ENCODE data around the gene PSMA6. TPM values are rescaled to one million over a fixed set of nuclear protein-coding genes. Genes with fewer than 3 reads are reported as not detected.
"Not testable (repeated sequence)": the region's sequence is repeated elsewhere in the genome, so short reads cannot be mapped to it uniquely, and the experiment has no call there.

Gene PSMA6
- total RNA-seq, 2 experiments from 2014 or later: 266 to 269 TPM

DNA sequence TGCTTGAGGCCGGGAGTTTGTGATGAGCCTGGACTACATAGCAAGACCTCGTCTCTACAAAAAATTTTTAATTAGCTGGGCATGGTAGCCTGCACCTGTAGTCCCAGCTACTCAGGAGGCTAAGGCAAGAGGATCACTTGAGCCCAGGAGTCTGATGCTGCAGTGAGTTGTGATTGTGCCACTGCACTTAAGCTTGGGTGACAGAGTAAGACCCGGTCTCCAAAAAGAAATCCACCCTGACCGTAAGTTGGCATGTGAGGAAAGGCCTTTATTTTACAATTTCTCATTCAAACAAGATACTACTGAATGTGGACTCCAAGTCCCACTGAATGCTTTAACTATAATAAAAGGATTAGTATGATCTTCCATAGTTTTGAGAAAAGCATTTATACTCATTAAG, 27.3 kb downstream of the PSMA6 start:
- Mint-ChIP-seq H3K4me3 (no peak overlapping the region), H3K4me1 (ENCODE audit: low read depth) (peaks cover 20% of the 10 kb centered on the region), H3K9me3 (ENCODE audit: insufficient read depth) (no peaks in the 10 kb centered on the region), H3K27me3 (ENCODE audit: low read depth) (no peaks in the 10 kb centered on the region), H3K36me3 (ENCODE audit: low read depth) (peaks cover 33% of the 10 kb centered on the region), H3K27ac (no peak overlapping the region)
- ChIA-PET POLR2A (interaction anchor here (0.8 to 1.8 kb wide), 2 partner anchors 83 to 84 kb away, joined by 3 to 4 read pairs; no protein-coding TSS in a partner anchor), CTCF (interaction anchor here (1.0 kb wide), 1 partner anchor 12 kb away, joined by 3 read pairs; no protein-coding TSS in a partner anchor)
- ATAC-seq: no peak
- DNase-seq: no peak

DNA sequence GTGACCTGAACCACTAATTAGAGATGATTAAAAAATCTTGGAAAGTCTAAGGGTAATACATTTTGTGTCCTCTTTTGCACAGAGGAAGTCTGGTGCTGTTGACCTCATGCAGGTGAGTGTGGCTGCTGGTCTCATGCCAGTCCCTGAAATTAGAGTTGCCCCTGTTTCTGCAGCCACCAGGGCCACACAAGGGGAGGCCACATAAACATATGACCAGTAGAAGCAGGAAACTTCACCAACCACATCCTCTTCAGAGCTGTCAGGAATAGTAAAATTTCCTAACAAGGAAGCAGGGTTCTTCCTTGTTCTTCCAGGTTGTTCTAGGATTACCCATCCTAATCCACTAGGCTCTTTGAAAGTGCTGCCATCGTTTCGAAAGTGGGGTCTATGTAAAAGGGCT, 28.3 kb downstream of the PSMA6 start:
- POLR2A ChIA-PET: interaction anchor here (0.6 kb wide), 1 partner anchor 703 kb away, joined by 3 read pairs; no protein-coding TSS in a partner anchor
- Mint-ChIP-seq H3K27ac (peak overlapping the region; percentile 54), H3K36me3 (ENCODE audit: low read depth) (peaks cover 25% of the 10 kb centered on the region), H3K9me3 (ENCODE audit: insufficient read depth) (no peaks in the 10 kb centered on the region), H3K27me3 (ENCODE audit: low read depth) (no peaks in the 10 kb centered on the region), H3K4me1 (ENCODE audit: low read depth) (peaks cover 14% of the 10 kb centered on the region), H3K4me3 (no peak overlapping the region)
- DNase-seq: no peak
- no peak for ATAC-seq
- CTCF ChIA-PET: interaction anchor here (1.0 to 1.1 kb wide), 2 partner anchors 11 to 90 kb away, joined by 3 to 5 read pairs; no protein-coding TSS in a partner anchor

- Mint-ChIP-seq H3K27ac (no peak overlapping the region), H3K9me3 (ENCODE audit: insufficient read depth) (no peaks in the 10 kb centered on the region), H3K4me1 (ENCODE audit: low read depth) (no peaks in the 10 kb centered on the region), H3K36me3 (ENCODE audit: low read depth) (no peaks in the 10 kb centered on the region), H3K27me3 (ENCODE audit: low read depth) (no peaks in the 10 kb centered on the region), H3K4me3 (no peak overlapping the region)
- DNase-seq (no peak), ATAC-seq (no peak)
- ChIA-PET POLR2A (no interaction called here), CTCF (interaction anchor here (1.4 to 1.9 kb wide), 2 partner anchors 42 to 79 kb away, joined by 4 read pairs; no protein-coding TSS in a partner anchor)
Measured at GRCh38 chr14:35326375-35326774, 34.2 kb downstream of the PSMA6 start.

GRCh38 chr14:35331605-35332516, 39.7 kb downstream of the PSMA6 start:
- CTCF ChIA-PET: interaction anchor here (0.6 to 2.3 kb wide), 10 partner anchors 9 to 191 kb away, joined by 3 to 11 read pairs (median 4); no protein-coding TSS in a partner anchor
- no peaks in the 10 kb centered on the region for H3K36me3 Mint-ChIP-seq (ENCODE audit: low read depth)

DNA sequence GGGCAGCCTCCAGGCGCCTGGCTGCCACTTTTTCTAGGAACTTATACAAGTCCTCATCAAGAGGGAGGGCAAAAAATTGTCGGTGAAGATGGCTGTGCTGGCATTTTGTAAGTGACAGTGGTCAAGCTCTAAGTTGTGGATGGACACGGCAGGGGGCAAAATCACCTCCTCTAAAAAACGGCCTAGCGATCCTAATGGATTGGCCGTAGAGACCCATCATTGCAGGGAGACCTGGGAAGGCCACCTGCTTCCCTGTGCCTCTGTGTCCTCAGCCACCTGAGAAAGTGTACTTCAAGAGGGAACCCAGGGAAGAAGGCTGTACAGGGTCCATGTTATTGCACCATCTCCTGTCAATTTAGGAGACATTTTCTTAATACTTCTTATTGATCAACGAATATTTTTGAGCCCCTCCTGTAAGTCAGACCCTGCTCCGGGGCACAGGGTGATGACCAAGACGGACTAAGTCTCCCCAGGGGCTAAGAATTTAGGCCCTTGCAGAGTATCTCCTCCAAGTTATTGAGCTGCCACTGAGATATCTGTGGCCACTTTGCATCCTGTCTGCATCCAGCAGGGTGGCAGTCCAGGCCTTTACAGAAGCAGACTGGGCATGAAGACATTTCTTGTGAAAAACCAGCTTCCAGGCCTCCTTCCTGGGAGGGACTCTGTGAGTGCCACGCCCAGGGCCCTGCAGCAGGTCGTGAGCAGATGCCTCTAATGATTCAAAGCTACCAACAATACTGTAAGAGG, 40.5 kb downstream of the PSMA6 start:
- DNase-seq (peak; percentile 68), ATAC-seq (peak; percentile 74)
- Mint-ChIP-seq H3K36me3 (ENCODE audit: low read depth) (no peaks in the 10 kb centered on the region), H3K9me3 (ENCODE audit: insufficient read depth) (no peaks in the 10 kb centered on the region), H3K4me3 (peak overlapping the region; percentile 33), H3K27me3 (ENCODE audit: low read depth) (no peaks in the 10 kb centered on the region), H3K27ac (peak overlapping the region; percentile 89), H3K4me1 (ENCODE audit: low read depth) (peaks cover 35% of the 10 kb centered on the region)
- ChIA-PET POLR2A (interaction anchor here (0.6 to 3.6 kb wide), 14 partner anchors 9 to 350 kb away, joined by 3 to 70 read pairs (median 4); partner anchors contain the start of genes NFKBIA, PSMA6 and SRP54), CTCF (interaction anchor here (0.6 to 3.0 kb wide), 18 partner anchors 9 to 192 kb away, joined by 3 to 27 read pairs (median 3); partner anchors contain the start of gene NFKBIA)

More at GRCh38 chr14:35331605-35332516, 39.7 kb downstream of the PSMA6 start:
- Mint-ChIP-seq H3K27me3 (ENCODE audit: low read depth) (no peaks in the 10 kb centered on the region), H3K9me3 (ENCODE audit: insufficient read depth) (no peaks in the 10 kb centered on the region), H3K4me3 (no peak overlapping the region), H3K27ac (peak overlapping the region; percentile 89), H3K4me1 (ENCODE audit: low read depth) (peaks cover 35% of the 10 kb centered on the region)
- POLR2A ChIA-PET: interaction anchor here (0.9 to 3.6 kb wide), 4 partner anchors 35 to 72 kb away, joined by 3 to 70 read pairs (median 7); partner anchors contain the start of gene NFKBIA
- no peak for ATAC-seq
- no peak for DNase-seq

DNA sequence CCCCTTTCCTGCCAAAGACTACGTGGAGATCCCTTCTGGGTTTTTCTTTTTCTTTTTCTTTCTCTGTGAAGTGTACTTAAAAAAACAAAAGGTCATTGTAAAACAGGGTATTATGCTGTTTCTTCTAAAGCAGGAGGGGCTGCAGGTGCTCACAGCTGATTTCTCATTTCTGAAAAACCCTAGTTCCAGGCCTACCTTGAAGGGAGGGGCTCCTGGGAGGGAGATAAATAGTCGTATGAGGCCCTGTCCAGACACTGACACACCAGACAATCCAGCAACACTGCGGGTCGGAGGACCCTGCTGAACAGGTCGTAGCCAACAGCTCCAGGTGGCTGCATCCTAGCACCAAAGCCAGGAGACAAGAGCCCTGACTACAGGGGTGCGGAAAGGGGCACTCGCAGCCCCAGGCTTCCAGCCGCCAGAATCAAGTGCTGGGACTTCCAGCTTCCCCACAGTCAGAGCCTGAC, 41.1 kb downstream of the PSMA6 start:
- peak; percentile 35 for ATAC-seq
- peak overlapping the region; percentile 89 for H3K27ac Mint-ChIP-seq
- ChIA-PET POLR2A (interaction anchor here (0.7 to 3.6 kb wide), 13 partner anchors 9 to 303 kb away, joined by 3 to 70 read pairs (median 5); partner anchors contain the start of genes NFKBIA and PSMA6), CTCF (interaction anchor here (0.6 to 3.0 kb wide), 17 partner anchors 9 to 192 kb away, joined by 3 to 27 read pairs (median 3); partner anchors contain the start of gene NFKBIA)
- no peaks in the 10 kb centered on the region for H3K27me3 Mint-ChIP-seq (ENCODE audit: low read depth)
- peaks cover 35% of the 10 kb centered on the region for H3K4me1 Mint-ChIP-seq (ENCODE audit: low read depth)
- H3K36me3 Mint-ChIP-seq (ENCODE audit: low read depth): no peaks in the 10 kb centered on the region
- no peaks in the 10 kb centered on the region for H3K9me3 Mint-ChIP-seq (ENCODE audit: insufficient read depth)
- DNase-seq: no peak
- H3K4me3 Mint-ChIP-seq: peak overlapping the region; percentile 33

DNA sequence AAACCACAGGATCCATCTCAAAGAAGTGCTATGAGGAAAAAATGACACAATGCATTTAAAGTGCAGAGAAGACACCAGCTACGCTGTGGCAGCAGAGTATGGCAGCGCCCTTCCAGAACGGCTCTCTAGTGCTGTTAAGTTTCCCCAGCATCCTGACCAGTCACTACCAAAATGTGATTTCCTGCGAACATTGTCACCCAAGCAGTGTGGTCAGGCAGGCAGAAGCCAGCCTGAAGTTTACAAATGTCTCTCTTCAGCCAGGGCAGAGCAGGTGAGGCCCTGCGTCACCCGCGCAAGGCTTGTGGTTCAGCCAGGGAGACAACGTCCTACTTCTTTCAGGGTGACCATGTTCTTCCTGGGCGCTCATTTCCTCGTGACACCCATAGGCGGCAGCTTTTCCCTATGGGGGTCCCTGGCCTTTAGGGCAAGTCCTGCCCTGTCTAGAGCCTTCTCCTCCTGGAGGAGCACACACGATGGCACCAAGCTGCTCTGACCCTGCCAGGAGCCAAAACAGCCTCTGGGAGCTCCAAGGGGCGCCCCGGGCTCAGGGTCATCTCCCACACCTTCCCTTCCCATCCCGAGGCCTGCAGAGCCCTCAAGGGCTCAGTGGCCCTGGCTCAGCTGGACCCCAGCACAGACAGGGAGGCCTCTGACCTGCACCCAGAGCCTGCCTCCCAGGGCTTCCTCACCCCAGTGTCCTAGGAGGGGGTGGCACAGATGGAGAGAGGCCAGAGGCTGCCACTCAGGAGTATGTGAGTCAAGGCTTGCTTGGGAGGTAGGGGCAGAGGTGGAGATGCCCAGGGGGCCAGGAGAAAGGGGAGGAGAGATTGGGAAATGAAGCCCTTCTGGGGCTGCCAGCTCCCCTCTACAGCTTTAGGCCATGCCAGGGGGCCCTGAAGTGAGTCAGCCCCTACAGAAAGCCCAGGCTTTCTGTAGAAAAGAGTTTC, 41.9 kb downstream of the PSMA6 start:
- ATAC-seq (peak; percentile 64), DNase-seq (peak; percentile 43)
- Mint-ChIP-seq H3K36me3 (ENCODE audit: low read depth) (no peaks in the 10 kb centered on the region), H3K9me3 (ENCODE audit: insufficient read depth) (no peaks in the 10 kb centered on the region), H3K27ac (peak overlapping the region; percentile 89), H3K4me1 (ENCODE audit: low read depth) (peaks cover 36% of the 10 kb centered on the region), H3K27me3 (ENCODE audit: low read depth) (no peaks in the 10 kb centered on the region), H3K4me3 (no peak overlapping the region)
- CTCF ChIA-PET: interaction anchor here (1.0 to 3.0 kb wide), 12 partner anchors 12 to 172 kb away, joined by 3 to 27 read pairs (median 4); partner anchors contain the start of genes NFKBIA and PSMA6
- POLR2A ChIA-PET: interaction anchor here (0.6 to 3.6 kb wide), 11 partner anchors 8 to 303 kb away, joined by 3 to 70 read pairs (median 5); partner anchors contain the start of genes NFKBIA and PSMA6

- H3K9me3 Mint-ChIP-seq (ENCODE audit: insufficient read depth): no peaks in the 10 kb centered on the region
- ATAC-seq (no peak), DNase-seq (no peak)
- no peaks in the 10 kb centered on the region for H3K36me3 Mint-ChIP-seq (ENCODE audit: low read depth)
- H3K27ac Mint-ChIP-seq: no peak overlapping the region
- ChIA-PET CTCF (interaction anchor here (1.5 to 3.0 kb wide), 3 partner anchors 43 to 69 kb away, joined by 3 to 27 read pairs (median 5); partner anchors contain the start of genes NFKBIA and PSMA6), POLR2A (interaction anchor here (0.6 to 1.9 kb wide), 2 partner anchors 49 to 69 kb away, joined by 5 read pairs; partner anchors contain the start of gene NFKBIA)
- H3K4me1 Mint-ChIP-seq (ENCODE audit: low read depth): peaks cover 51% of the 10 kb centered on the region
- H3K4me3 Mint-ChIP-seq: no peak overlapping the region
- no peaks in the 10 kb centered on the region for H3K27me3 Mint-ChIP-seq (ENCODE audit: low read depth)
Measured at GRCh38 chr14:35335388-35336092, 43.4 kb downstream of the PSMA6 start.

GRCh38 chr14:35336171-35336493, 44.0 kb downstream of the PSMA6 start:
- H3K4me1 Mint-ChIP-seq (ENCODE audit: low read depth): peaks cover 57% of the 10 kb centered on the region
- not testable (repeated sequence) for DNase-seq; H3K27ac Mint-ChIP-seq; H3K27me3 Mint-ChIP-seq (ENCODE audit: low read depth); H3K9me3 Mint-ChIP-seq (ENCODE audit: insufficient read depth); H3K36me3 Mint-ChIP-seq (ENCODE audit: low read depth); H3K4me3 Mint-ChIP-seq; ATAC-seq
- ChIA-PET POLR2A (interaction anchor here (1.9 kb wide), 1 partner anchor 68 kb away, joined by 5 read pairs; the partner anchor contains the start of gene NFKBIA), CTCF (interaction anchor here (1.8 kb wide), 1 partner anchor 65 kb away, joined by 5 read pairs; no protein-coding TSS in a partner anchor)

Measured in activated CD8-positive, alpha-beta T cell treated with anti-CD3 and anti-CD28 coated beads, Interleukin-2, amount 10 ng/mL, durations not matched to agents 7 days and 5 days (primary cell).